D721Med (cell line): Measurements from ENCODE around the gene NEURL1.

ENCODE experiments used
- DNase-seq: peaks from one replicate; pipeline ENCODE4 v3.0.0; 2011; ENCODE audit warnings: low spot score; ENCODE audit not compliant: insufficient read length
- FAIRE-seq: peaks from 2 replicates; lab custom pipeline; 2011; peaks lifted over from hg19 to GRCh38; lab: Jason Lieb, UNC
- CTCF ChIP-seq: IDR thresholded peaks from 2 replicates; pipeline ENCODE4 v1.5.1; 2012; ENCODE audit warnings: mild to moderate bottlenecking, control low read depth; ENCODE audit not compliant: insufficient read depth; ENCODE audit errors: missing control alignments

The NEURL1 gene

GRCh38 chr10:103558911-103559310, 65.4 kb downstream of the NEURL1 start:
- TF ChIP-seq CTCF: no peak
- no peak for FAIRE-seq
- no peak for DNase-seq

- FAIRE-seq: no peak
- DNase-seq: no peak
- TF ChIP-seq CTCF: no peak
Observed at GRCh38 chr10:103559776-103560175, 66.3 kb downstream of the NEURL1 start.

- TF ChIP-seq CTCF: no peak
- no peak for FAIRE-seq
- no peak for DNase-seq
Observed at GRCh38 chr10:103560886-103561285, 67.4 kb downstream of the NEURL1 start.

GRCh38 chr10:103562383-103562782, 68.9 kb downstream of the NEURL1 start:
- FAIRE-seq (no peak), DNase-seq (no peak)
- TF ChIP-seq CTCF: no peak

- no peak for DNase-seq
- TF ChIP-seq CTCF: no peak
- FAIRE-seq: no peak
Observed at GRCh38 chr10:103563231-103564115, 70.0 kb downstream of the NEURL1 start.

- FAIRE-seq: no peak
- no peak for TF ChIP-seq CTCF
- DNase-seq: no peak
Observed at GRCh38 chr10:103564116-103564501, 70.6 kb downstream of the NEURL1 start.
